NOMO-1 treated with DMSO at 0.1 percent for 48 hours (cell line): ENCODE data around the gene CABLES1.
"Not testable (repeated sequence)": the region's sequence is repeated elsewhere in the genome, so short reads cannot be mapped to it uniquely, and the experiment has no call there.

ENCODE experiments used
- DNase-seq: peaks from one replicate; lab custom pipeline; 2025; ENCODE audit not compliant: unreplicated experiment; lab: John Stamatoyannopoulos, UW

CABLES1 gene, protein sequence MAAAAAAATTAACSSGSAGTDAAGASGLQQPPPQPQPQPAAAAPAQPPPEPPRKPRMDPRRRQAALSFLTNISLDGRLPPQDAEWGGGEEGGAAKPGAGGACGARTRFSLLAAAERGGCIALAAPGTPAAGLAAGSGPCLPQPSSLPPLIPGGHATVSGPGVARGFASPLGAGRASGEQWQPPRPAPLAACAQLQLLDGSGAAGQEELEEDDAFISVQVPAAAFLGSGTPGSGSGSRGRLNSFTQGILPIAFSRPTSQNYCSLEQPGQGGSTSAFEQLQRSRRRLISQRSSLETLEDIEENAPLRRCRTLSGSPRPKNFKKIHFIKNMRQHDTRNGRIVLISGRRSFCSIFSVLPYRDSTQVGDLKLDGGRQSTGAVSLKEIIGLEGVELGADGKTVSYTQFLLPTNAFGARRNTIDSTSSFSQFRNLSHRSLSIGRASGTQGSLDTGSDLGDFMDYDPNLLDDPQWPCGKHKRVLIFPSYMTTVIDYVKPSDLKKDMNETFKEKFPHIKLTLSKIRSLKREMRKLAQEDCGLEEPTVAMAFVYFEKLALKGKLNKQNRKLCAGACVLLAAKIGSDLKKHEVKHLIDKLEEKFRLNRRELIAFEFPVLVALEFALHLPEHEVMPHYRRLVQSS

DNA sequence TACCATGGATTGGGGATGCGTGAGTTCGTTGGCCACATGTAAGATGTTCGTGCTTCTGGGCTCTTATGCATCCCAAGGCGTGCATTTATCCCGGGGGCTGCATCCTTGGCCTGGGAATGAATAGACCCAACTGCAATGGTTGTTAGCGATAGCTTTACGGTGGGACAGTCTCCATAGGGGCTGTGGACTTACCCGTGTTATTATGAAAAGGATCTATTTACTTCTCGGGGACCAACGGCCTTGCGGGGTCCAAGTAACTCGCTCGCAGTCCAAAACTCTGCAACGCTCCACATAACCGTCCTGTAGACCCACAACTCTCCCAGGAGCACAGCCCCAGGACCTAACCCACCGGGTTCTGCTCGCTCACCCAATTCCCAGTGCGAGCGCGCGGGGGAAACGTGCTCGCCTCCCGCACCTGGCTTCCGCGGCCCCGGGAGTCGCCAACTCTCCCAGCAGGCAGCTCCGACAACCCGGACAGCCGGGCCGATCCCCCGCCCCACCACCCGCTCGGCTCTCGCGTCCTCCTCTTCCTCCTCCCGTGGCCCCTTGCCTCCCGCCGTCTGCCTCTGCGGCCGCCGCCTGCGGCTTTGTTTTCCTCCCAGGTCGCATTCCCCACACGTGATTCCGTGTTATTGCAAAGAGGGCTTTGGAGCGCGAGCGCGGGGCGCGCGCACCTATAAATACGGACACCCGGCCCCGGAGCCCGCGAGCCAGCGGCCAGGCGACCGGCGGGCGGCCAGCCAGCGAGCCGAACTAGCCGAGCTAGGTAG, at the start of gene CABLES1:
Gene CABLES1, plus strand, starts transcription at position 706 of the 770 bp plus-strand sequence. CDS start 278 bp downstream, outside the sequence.
- DNase-seq = peak; percentile 9

DNA sequence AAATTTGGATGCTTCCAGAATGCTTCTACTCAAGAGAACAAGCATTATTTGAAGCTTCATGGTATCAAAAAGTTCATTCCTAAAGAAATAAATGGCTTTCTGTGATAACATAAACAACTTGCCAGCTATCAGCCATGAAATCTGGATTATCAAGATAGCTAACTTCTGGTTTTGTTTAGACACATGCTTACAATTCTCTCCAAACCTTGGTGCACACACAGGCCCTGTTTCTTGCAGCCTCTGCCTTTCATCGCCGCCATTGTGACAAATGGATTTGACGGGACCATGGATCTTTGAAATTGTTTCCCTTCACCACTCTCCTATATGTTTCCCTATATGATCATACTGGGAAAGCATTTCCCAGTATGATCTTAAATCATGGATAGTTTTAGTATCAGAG, 47.9 kb upstream of the CABLES1 start:
- no peak for DNase-seq

DNA sequence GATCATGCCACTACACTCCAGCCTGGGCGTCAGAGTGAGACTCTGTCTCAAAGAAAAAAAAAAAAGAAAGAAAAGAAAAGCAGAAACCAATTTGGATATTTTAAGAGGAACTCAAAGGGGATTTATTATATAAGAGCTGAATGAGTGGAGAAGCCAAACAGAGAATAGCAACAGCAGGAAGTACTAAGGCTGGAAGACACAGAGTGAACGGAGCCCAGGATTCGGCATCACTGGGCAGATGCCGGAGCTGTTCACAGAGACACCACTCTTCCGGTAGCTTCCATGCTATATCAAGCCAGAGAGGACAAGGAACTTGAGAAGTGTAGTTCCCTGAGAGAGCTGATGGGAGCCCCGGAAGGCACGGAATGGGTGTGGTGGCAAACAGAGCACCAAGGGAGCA, 47.0 kb upstream of the CABLES1 start:
- DNase-seq = no peak

DNA sequence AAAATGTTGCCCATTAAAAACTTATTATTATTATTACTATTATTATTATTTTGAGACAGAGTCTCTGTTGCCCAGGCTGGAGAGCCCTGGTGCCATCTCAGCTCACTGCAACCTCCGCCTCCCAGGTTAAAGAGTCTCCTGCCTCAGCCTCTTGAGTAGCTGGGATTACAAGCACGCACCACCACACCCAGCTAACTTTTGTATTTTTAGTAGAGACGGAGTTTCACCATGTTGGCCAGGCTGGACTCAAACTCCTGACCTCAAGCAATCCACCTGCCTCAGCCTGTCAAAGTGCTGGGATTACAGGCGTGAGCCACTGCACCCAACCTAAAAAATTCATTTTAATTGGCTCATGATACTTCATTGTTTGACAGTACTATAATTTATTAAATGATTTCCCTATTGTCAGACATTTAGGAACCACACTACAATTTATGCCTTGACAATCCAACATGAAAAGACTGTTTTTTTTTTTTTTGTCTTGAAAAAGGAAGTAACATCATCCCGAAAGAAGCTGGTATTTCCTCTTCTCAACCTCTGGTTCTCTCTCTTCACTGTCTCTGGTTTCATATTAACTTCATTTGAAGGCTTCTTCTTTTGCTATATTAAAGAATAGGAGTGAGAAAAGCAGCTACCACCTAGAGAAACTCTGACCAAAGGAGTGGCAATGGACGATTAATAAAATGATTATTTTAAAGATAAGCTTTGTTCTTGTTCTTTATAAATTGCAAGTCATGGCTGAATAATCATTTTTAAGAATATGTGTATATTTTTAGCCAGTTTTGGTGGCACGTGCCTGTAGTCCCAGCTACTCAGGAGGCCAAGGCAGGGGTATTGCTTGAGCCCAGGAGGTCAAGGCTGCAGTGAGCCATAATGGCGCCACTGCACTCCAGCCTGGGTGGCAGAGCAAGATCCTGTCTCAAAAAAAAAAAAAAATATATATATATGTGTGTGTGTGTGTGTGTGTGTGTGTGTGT, 44.0 kb upstream of the CABLES1 start:
- DNase-seq = peak; percentile 88

DNA sequence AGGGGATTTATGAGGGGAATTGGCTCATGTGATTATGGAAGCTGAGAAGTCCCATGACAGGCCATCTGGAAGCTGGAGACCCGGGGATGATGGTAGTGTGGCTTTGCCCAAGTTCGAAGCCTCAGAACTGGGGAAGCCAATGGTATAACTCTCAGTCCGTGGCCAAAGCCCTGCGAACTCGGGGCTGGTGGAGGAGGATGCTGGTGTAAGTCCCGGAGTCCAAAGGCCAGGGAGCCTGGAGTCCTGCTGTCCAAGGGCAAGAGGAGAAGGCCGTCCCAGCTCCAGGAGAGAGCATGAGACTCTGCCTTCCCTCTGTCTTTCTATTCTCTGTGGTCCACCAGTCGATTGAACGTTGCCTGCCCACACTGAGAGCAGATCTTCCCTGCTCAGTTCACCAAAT, 43.2 kb upstream of the CABLES1 start:
- DNase-seq = no peak

DNA sequence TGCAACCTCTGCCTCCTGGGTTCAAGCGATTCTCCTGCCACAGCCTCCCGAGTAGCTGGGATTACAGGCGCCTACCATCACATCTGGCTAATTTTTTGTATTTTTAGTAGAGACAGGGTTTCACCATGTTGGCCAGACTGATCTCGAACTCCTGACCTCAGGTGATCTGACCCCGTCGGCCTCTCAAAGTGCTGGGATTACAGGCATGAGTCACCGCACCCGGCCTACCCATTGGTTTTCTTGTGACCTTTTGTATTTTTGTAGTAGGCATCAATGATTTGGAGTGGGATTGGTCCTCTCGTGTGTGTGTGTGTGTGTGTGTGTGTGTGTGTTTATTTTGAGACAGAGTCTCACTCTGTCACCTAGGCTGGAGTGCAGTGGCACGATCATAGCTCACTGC, 42.2 kb upstream of the CABLES1 start:
- not testable (repeated sequence) for DNase-seq

DNA sequence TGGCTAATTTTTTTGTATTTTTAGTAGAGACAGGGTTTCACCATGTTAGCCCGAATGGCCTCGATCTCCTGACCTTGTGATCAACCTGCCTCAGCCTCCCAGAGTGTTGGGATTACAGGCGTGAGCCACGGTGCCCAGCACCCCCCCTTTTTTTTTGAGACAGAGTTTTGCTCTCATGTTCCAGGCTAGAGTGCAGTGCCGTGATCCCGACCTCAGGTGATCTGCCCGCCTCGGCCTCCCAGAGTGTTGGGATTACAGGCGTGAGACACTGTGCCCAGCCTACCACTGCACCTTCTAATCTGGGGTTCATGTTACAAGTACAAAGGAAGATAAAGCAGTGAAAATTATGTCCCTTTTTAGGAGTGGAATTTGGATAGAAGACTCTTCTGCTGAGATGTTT, 41.5 kb upstream of the CABLES1 start:
- DNase-seq = no peak

DNA sequence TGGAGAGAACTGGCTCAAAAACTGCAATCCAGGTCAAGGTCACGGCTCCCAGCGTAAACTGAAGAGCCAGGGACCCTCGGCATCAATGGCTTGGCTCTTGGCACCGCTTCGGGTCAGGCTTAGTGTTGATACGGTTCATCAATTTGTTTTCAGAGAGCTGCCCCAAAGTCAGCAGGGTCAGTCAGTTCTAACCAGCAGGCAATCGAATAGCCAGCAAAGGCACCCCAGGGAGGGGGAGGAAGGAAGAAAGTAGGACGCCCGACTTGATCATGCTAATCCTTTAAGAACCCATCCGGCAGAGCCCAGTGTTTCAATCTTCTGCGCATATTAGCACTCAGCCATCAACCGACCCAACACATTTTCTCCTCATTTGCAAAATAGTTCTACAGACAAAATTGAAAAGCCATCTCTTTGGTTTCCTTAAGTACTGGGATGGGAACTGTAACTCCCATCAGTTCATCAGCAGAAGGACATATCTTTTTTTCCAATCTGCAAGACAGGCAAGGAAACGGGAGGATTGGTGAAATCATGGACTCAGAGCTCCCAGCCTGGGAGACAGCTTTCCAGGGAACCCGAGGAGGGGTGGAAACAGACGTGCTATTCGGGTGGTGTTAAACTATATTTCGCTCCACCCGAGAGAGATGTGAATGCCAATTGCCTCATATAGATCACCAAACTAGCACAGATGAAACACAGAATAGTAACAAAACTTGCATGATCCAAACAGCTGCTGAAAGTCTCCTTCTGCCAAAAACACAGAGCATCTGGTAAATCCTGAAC, 40.7 kb upstream of the CABLES1 start:
- no peak for DNase-seq

DNA sequence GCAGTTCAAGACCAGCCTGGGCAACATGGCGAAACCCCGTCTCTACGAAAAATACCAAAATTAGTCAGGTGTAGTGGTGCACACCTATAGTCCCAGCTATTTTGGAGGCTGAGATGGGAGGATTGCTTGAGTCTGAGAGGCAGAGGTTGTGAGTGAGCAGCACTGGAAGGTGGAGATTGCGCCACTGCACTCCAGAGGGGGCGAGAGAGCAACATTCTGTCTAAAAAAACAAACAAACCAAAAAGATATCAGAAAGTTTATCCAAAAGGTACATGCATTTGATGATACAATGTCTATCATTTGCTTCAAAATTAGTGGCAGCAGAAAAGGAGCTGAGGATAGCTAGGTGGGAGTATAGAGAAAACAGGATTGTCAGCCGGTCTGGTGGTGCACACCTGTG, 39.8 kb upstream of the CABLES1 start:
- no peak for DNase-seq

DNA sequence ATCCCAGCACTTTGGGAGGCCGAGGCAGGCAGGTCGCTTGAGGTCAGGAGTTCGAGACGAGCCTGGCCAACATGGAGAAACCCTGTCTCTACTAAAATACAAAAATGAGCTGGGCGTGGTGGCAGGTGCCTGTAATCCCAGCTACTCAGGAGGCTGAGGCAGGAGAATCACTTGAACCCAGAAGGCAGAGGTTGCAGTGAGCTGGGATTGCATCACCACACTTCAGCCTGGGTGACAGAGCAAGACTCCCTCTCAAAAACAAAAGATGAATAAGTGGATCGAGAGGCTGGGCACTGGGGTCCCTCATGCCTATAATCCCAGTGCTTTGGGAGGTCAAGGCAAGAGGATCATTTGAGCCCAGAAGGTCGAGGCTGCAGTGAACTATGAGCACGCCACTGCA, 38.3 kb upstream of the CABLES1 start:
- not testable (repeated sequence) for DNase-seq

DNA sequence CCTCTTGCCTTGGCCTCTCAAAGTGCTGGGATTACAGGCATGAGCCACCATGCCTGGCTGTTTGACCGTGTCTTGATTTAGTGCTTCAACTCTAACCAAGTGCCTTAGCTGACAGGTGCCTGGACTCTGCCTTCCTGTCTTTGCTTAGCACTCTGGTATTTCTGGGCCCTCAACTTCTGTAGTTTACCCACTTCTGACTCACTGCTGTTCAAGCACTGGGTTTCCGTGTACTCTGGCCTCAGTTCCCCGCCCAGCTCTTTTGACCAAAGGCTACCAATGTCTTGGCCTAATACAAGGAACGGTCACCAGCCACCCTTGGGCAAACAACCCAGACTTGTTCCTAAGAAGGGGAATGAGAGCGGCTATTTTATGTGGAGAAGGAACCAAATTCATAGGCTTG, 35.7 kb upstream of the CABLES1 start:
- no peak for DNase-seq

DNA sequence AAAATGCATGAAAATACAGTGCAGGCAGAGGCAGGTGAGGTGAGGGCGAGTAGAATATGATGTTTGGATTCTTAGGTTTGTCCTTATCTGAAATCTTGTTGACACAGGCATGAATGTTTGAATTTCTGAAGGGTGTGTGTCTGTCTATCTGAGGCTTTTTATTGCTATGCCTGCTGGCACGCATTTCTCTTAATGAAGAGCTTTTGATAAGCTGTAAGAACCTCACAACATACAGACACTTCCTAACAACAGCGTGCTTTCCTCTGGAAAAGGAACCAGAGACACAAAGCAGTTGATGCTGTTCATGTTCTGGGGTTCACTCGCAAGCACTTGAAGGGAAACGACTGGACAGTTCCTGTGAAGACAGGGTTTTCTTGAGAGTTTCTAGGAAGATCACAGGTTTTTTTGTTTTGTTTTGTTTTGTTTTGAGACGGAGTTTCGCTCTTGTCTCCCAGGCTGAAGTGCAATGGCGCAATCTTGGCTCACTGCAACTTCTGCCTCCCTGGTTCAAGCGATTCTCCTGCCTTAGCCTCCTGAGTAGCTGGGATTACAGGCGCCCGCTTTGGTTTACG, 33.3 kb upstream of the CABLES1 start:
- DNase-seq = no peak

DNA sequence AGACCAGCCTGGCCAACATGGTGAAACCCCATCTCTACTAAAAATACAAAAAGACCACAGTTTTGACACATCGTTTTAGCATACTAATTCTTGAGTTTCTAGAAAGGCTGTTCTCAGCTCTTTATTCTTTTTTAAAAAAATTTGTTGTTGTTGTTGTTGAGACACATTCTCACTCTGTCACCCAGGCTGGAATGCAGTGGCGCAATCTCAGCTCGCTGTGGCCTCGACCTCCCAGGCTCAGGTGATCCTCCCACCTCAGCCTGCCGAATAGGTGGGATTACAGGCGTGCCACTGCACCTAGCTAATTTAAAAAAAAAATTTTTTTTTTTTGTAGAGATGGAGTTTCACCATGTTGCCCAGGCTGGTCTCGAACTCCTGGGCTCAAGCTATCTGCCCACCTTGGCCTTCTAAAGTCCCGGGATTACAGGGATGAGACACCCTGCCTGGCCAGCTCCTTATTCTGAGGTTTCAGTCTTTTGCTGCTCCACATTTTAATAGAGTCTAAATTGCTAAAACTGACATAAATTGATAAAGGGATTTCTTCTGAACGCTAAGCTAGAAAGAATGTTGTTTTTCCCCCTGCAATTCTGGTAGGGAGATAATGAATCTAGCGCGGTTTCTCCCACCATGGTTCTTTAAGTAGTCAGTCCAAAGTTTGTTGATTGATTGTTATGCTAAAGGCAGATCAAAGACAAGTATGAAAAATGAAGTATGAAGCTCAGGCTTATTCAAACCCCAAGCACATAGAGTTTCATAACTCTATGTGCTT, 32.6 kb upstream of the CABLES1 start:
- no peak for DNase-seq

DNA sequence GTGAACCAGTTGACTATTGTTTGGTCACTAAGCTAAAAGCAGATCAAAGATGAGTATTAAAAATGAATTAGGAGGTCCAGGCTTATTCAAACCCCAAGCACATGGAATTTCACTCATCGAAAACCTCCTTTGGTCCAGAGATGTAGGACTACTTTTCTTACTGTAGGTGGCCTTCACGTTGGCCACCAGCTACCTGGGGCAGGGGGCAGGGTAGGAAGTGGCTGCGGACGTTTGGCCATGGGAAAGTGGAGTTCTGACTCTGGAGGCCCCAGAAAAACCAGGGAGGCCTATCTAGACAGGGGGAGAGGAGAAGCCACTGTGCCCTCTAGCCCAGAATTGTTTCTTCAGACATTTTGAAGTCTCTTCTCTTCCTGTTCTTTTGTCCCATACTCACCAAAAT, 31.8 kb upstream of the CABLES1 start:
- no peak for DNase-seq

DNA sequence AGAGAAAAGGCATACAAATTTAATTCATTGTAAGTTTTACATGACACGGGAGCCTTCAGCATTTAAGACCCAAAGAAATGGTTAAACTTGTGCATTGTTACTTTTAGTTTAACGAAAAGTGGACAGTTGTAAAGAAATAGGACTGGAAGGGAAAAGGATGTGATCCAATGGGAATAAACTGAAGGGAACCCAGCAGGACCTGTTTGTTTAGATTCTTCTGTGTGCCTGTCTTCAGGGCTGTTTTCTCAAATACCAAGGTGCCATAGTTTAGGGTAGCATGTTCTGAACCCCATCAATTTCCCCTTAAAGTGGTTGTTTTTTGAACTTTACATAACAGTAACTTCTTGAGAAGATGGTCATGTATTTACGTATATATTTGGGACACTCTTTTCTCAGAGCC, 30.3 kb upstream of the CABLES1 start:
- no peak for DNase-seq

DNA sequence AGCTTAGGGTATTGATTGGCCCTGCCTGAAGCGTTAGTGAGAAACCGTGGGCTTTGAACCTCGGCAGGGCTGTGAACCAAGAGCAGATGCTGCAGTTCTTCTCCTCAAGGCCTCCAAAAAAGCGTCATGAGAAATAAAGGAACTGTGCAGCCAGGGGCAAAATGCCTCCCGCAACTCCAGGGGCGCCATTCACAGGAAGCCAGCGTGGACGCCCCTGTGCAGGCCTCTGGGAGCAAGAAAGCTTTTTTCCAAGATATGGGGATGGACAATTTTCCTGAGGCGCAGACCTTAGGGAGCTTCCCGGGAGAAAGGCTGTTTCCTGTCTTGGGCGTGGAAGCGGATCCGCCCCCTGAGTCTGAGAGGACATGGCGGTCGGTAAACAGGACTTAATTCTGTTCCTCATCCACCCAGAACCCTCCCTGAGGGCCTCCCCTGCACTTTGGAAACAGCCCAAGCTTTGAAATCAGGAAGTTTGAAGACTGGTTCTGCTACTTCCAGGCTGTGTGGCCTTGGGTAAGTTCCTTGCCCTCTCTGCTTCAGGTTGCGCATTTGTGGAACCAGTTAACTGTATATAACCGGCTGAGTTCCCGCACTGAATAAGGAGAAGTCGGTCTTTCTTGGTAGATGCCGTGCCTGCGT, 29.6 kb upstream of the CABLES1 start:
- no peak for DNase-seq

DNA sequence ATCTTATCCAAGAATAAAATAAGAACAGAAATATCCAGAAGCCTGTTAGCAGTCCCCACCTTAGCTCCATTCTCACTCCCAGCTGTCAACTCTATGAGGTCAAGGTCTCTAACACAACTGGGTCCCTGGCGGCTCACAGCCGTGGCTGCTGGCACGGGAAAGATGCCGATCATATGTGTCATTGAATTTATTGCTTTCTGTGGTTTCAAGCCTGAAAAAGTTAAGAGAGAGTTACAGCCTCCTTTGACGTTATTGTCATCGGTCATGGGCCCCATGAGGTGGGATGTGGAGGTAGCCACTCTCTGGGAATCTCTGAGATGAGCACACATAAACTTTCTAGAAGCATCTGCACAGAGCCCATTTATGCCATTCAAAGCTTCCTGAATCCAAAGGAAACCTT, 28.7 kb upstream of the CABLES1 start:
- DNase-seq = no peak

DNA sequence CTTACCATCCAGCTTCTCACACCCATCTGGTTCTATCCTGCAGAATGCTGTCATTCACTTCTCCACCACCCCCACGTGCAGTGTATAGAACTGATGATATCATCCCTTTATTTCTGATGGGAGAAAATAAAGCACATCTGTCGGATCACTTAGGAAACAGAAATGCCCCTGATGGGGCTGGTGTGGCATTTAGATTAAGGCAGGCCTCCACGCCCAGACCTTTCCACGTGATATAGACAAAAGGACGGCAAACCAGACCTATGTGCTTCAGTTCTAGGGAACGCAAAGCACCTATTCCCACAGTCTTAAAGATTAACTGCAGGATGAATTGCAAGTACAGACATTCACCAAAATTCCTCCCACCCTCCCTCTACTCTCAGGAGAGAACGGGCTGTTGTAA, 27.6 kb upstream of the CABLES1 start:
- DNase-seq = no peak
